Peyer's patch (tissue), 4 donors: ENCODE measurements around the gene MELK. TPM values are rescaled to one million over a fixed set of nuclear protein-coding genes. Genes with fewer than 3 reads are reported as not detected.

Experiments used
- DNase-seq, 3 donors: peaks; one replicate each; pipeline ENCODE4 v3.0.0-alpha.2; 2017 to 2019
- H3K27ac ChIP-seq, 4 donors: fragments of 200-600 bp; sonication (generic); one replicate each; pipeline ENCODE4 v1.5.1; 2016 to 2019
- H3K27me3 ChIP-seq, 2 donors: fragments of 200-600 bp; sonication (generic); one replicate each; pipeline ENCODE4 v1.5.1; 2019
- H3K36me3 ChIP-seq, 3 donors: fragments of 200-600 bp; sonication (generic); one replicate each; pipeline ENCODE4 v1.5.1; 2016 to 2019
- H3K4me1 ChIP-seq, 4 donors: fragments of 200-600 bp; sonication (generic); one replicate each; pipeline ENCODE4 v1.5.1; 2016 to 2019
- H3K4me3 ChIP-seq, 4 donors: fragments of 200-600 bp; sonication (generic); 1 replicate in 3 of 4; 2 replicates in 1 of 4; pipeline ENCODE4 v1.5.1; 2016 to 2019; ENCODE audit warnings: mild to moderate bottlenecking in 1 of 4
- H3K9me3 ChIP-seq, 4 donors: fragments of 200-600 bp; sonication (generic); one replicate each; pipeline ENCODE4 v1.5.1; 2016 to 2019; ENCODE audit warnings: mild to moderate bottlenecking in 1 of 4
- POLR2A ChIP-seq, 2 donors: fragments of 450-650 bp; IDR thresholded peaks; one replicate each; pipeline ENCODE4 v1.5.1; 2017; ENCODE audit warnings: antibody characterized with exemption in 2 of 2, mild to moderate bottlenecking in 2 of 2, moderate library complexity in 2 of 2
- total RNA-seq, 4 donors: library from RNA; depleted of rRNA; stranded (reverse); fragments of >200 nt; gene quantifications; one replicate each; pipeline ENCODE4 v1.1.0, GENCODE V29; 2016
- TF ChIP-seq, protein P1 (sequence below), 6 experiments: fragments of 450-650 bp in 4 of 6; fragments of 200-600 bp in 2 of 6; sonication (generic) in 1 of 6; IDR thresholded peaks; one replicate each; pipeline ENCODE4 v1.5.1; 2017 to 2019; ENCODE audit warnings: antibody characterized with exemption in 6 of 6, mild to moderate bottlenecking in 3 of 6, moderate library complexity in 1 of 6

Gene MELK
- total RNA-seq, 4 donors from 2014 or later = 1.2 to 4.5 (median 3.2) TPM

DNA sequence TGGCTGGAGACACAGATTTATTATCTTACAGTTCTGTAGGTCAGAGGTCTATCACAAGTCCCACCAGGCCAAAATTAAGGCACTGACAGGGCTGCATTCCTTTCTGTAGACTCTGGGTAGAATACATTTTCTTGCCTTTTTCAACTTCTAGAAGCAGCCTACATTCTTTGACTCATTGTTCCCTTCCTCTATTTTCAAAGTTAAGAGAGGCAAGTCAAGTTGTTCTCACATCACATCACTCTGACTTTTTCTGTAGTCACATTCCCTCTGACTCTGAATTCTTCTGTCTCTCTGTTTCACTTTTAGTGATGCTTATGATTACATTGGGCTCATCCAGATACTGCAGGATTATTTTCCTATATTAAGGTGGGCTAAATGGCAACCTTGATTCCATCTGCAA lies 119.0 kb downstream of the MELK start:
- no peak for DNase-seq
- Histone ChIP-seq H3K4me1 (no peaks in the 10 kb centered on the region), H3K4me3 (no peak overlapping the region), H3K9me3 (no peaks in the 10 kb centered on the region), H3K27ac (no peak overlapping the region), H3K27me3 (no peaks in the 10 kb centered on the region), H3K36me3 (no peaks in the 10 kb centered on the region)
- no peak for TF ChIP-seq POLR2A (IDR thresholded peaks at IDR 0.05)
- TF ChIP-seq, protein P1, sequence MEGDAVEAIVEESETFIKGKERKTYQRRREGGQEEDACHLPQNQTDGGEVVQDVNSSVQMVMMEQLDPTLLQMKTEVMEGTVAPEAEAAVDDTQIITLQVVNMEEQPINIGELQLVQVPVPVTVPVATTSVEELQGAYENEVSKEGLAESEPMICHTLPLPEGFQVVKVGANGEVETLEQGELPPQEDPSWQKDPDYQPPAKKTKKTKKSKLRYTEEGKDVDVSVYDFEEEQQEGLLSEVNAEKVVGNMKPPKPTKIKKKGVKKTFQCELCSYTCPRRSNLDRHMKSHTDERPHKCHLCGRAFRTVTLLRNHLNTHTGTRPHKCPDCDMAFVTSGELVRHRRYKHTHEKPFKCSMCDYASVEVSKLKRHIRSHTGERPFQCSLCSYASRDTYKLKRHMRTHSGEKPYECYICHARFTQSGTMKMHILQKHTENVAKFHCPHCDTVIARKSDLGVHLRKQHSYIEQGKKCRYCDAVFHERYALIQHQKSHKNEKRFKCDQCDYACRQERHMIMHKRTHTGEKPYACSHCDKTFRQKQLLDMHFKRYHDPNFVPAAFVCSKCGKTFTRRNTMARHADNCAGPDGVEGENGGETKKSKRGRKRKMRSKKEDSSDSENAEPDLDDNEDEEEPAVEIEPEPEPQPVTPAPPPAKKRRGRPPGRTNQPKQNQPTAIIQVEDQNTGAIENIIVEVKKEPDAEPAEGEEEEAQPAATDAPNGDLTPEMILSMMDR (IDR thresholded peaks at IDR 0.05) = no peak

DNA sequence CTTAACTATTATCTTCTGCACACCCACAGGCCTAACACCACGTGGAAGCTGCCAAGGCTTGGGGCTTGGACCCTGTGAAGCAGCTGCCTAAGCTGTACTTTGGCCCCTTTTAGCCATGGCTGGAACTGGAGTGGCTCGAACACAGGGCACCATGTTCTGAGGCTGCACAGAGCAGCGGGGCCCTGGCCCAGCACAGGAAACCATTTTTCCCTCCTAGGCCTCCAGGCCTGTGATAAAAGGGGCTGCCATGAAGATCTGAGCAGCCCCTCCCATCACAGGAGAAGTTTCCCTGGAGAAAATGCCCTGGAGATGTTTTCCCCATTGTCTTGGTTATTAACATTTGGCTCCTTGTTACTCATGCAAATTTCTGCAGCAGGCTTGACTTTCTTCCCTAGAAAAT lies 126.3 kb downstream of the MELK start:
- Histone ChIP-seq H3K4me1 (no peaks in the 10 kb centered on the region), H3K27me3 (no peaks in the 10 kb centered on the region)

DNA sequence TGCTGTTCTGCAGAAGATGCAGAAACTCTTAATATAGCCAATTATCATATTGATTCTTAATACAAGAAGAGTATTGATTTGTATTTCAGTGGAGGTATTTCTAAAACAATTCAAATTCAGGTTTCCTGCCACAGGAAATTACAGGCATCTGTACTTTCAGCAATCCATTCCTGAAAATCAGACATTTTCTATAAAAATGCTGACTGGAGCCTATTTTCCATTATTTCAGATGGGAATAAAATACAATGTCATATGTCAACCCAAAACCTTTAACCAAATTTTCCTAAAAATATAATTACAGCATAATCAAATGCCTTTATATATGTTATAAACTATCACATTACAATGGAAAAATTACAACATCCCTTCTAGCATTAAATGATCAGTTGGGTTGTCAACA lies 131.5 kb downstream of the MELK start:
- H3K4me1 ChIP-seq = no peaks in the 10 kb centered on the region
- DNase-seq = no peak
- no peaks in the 10 kb centered on the region for H3K27me3 ChIP-seq
- no peak for TF ChIP-seq POLR2A (IDR thresholded peaks at IDR 0.05)
- peaks cover 0 to 2% (median 0%) of the 10 kb centered on the region in 4 donors for H3K9me3 ChIP-seq
- H3K27ac ChIP-seq = no peak overlapping the region
- H3K36me3 ChIP-seq = no peaks in the 10 kb centered on the region
- no peak overlapping the region for H3K4me3 ChIP-seq

More for the DNA sequence above, 126.3 kb downstream of the MELK start:
- no peak for DNase-seq
- Histone ChIP-seq H3K4me3 (no peak overlapping the region), H3K36me3 (no peaks in the 10 kb centered on the region), H3K9me3 (peaks cover 0 to 10% (median 3%) of the 10 kb centered on the region in 4 donors), H3K27ac (no peak overlapping the region)
- TF ChIP-seq, protein P1 (IDR thresholded peaks at IDR 0.05) = no peak
- no peak for TF ChIP-seq POLR2A (IDR thresholded peaks at IDR 0.05)

DNA sequence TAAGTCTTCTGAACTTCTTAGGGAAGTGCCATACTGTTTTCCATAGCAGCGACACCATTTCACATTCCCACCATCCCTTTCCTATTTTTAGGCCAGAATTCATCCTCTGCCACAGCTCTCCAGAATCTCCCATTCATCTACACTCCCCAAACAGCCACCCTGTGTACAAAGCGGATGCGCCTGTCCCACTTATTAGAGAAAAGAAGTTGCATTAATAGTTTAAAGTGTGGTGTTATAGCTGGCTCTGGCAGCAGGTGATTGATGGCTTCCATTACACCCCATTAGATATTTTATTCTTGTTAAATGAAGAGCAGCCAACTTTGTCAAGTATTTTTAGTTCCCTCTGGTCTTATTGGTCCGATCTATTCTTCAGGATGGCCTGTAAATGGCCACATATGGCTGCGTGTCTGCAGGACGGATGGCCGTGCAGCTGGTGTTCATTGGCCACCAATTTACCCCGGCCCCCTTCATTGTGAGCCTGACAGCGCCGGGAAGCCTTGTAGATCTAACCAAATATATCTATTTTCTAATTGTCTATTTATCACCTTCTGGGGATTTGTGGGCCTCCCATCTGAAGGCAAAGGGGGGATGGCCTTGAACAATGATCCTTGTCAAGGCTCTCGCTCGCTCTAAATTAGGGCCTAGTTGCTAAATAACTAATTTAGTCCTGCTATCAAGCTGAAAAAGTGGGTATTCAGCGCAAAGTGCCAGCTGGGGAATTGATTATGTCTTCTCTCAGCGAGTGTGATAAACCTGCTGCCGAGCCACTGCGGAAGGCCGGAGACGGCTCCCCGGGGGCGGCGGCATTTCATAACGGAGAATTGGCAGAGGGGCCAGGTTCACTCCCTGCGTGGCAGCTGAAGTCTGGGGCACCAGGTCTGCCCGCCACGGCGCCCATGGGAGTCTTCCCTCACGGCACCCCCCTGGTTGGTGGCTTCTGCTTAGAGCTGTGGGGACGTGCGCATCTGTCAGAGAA lies 141.1 kb downstream of the MELK start:
- Histone ChIP-seq H3K36me3 (no peaks in the 10 kb centered on the region), H3K9me3 (no peaks in the 10 kb centered on the region), H3K4me1 (no peaks in the 10 kb centered on the region), H3K27ac (no peak overlapping the region), H3K27me3 (no peaks in the 10 kb centered on the region), H3K4me3 (no peak overlapping the region)
- no peak for TF ChIP-seq POLR2A (IDR thresholded peaks at IDR 0.05)
- TF ChIP-seq, protein P1 (IDR thresholded peaks at IDR 0.05) = no peak
- no peak for DNase-seq

DNA sequence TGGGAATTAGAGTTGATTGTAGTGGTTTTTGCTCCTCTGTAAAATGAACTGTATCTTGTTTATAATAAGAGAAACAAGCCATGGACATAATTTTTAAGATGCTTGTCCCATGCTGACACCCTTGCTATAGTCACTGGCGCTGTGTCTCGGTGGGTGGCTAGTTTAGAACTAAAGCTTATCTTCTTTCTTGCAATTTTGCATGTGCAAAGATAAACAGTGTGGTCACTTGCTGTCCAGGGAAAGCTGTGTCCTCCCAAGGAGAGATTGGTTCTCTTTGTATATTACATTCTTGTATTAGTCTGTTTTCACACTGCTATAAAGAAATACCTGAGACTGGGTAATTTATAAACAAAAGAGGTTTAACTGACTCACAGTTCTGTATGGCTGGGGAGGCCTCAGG lies 143.8 kb downstream of the MELK start:
- H3K4me1 ChIP-seq = no peaks in the 10 kb centered on the region
- no peaks in the 10 kb centered on the region for H3K36me3 ChIP-seq
- H3K4me3 ChIP-seq = no peak overlapping the region
- H3K27ac ChIP-seq = no peak overlapping the region
- DNase-seq = no peak
- H3K9me3 ChIP-seq = no peaks in the 10 kb centered on the region
- no peaks in the 10 kb centered on the region for H3K27me3 ChIP-seq
- TF ChIP-seq POLR2A (IDR thresholded peaks at IDR 0.05) = no peak
- TF ChIP-seq, protein P1 (IDR thresholded peaks at IDR 0.05) = no peak

DNA sequence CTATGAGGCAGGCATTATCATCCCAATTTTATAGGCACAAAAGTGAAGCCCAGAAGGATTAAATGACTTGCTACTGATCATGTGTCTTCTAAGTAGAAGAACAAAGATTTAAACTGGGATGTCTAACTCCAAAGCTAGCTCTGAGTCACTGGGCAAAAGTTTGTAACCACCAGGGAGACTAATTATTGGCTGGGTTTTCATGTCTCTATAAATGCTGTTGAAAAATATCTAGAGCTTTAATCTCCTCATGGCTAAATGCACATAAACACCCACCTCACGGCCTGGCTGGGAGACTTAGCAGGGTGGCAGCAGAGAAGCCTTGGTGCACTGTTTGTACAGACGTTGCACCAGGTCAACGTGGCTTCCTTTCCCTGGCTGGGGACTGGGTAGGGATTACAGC lies 144.6 kb downstream of the MELK start:
- Histone ChIP-seq H3K4me1 (no peaks in the 10 kb centered on the region), H3K27ac (no peak overlapping the region), H3K27me3 (no peaks in the 10 kb centered on the region), H3K4me3 (no peak overlapping the region), H3K9me3 (no peaks in the 10 kb centered on the region), H3K36me3 (no peaks in the 10 kb centered on the region)
- DNase-seq = no peak
- TF ChIP-seq POLR2A (IDR thresholded peaks at IDR 0.05) = no peak
- TF ChIP-seq, protein P1 (IDR thresholded peaks at IDR 0.05) = no peak
